ENCODE results near the gene BSDC1. TPM values are rescaled to one million over a fixed set of nuclear protein-coding genes. Genes with fewer than 3 reads are reported as not detected.

Gene BSDC1
- total and polyA plus RNA-seq, 2 experiments from 2014 or later, result 22.7 to 50.7 TPM

- Histone ChIP-seq H3K9me2 (ENCODE audit: insufficient read depth) (no peaks in the 10 kb centered on the region), H3K4me1 (ENCODE audit: insufficient read depth) (peaks cover 4% of the 10 kb centered on the region; the same call in 1 of the 2 replicates), H3K79me2 (replicated peaks; ENCODE audit: insufficient read depth) (peaks cover 10% of the 10 kb centered on the region), H2AFZ (no peak overlapping the region), H4K20me1 (replicated peaks; ENCODE audit: insufficient read depth) (no peaks in the 10 kb centered on the region), H3K4me3 (no peak overlapping the region), H3F3A (replicated peaks; ENCODE audit: low read depth) (peaks cover 9% of the 10 kb centered on the region; the same call in 1 of the 2 replicates), H3K27ac (ENCODE audit: low read depth) (no peak overlapping the region), H3K27me3 (ENCODE audit: insufficient read depth) (no peaks in the 10 kb centered on the region), H3K4me2 (no peak overlapping the region), H3K36me3 (ENCODE audit: insufficient read depth) (no peaks in the 10 kb centered on the region)
- H3K27me3 Mint-ChIP-seq (ENCODE audit: insufficient read depth, low read depth, poor library complexity), result peaks cover 11% of the 10 kb centered on the region
- DNase-seq (ENCODE audit: low spot score) (no peak), ATAC-seq (no peak)
- peaks cover 11% of the 10 kb centered on the region; the same call in 2 of the 3 replicates for H3K9me3 Mint-ChIP-seq
- TF ChIP-seq CREB1 (CRISPR knock-in tag; IDR thresholded peaks at IDR 0.05; ENCODE audit: low read depth) (no peak), STAT1 (IDR thresholded peaks at IDR 0.05; ENCODE audit: unreplicated experiment) (no peak), EZH2 (IDR thresholded peaks at IDR 0.05; ENCODE audit: low read depth, unreplicated experiment) (no peak), REST (IDR thresholded peaks at IDR 0.05; ENCODE audit: unreplicated experiment) (no peak), ZNF114 (CRISPR knock-in tag; IDR thresholded peaks at IDR 0.05) (no peak), ZNF462 (CRISPR knock-in tag; IDR thresholded peaks at IDR 0.05) (no peak), JUNB (IDR thresholded peaks at IDR 0.05; ENCODE audit: unreplicated experiment) (no peak), CTCF (conservative IDR thresholded peaks at IDR 0.05; ENCODE audit: low read depth in 2 of 2) (no peak), EZH2phosphoT487 (IDR thresholded peaks at IDR 0.05; ENCODE audit: unreplicated experiment) (no peak), ETS1 (IDR thresholded peaks at IDR 0.05) (no peak), NANOG (IDR thresholded peaks at IDR 0.05; ENCODE audit: borderline replicate concordance) (no peak), ZNF331 (CRISPR knock-in tag; IDR thresholded peaks at IDR 0.05; ENCODE audit: low read depth) (no peak), POLR2AphosphoS5 (IDR thresholded peaks at IDR 0.05; ENCODE audit: low read depth) (no peak)
- H3K27ac Mint-ChIP-seq, result no peak overlapping the region
- H3K4me1 Mint-ChIP-seq, result peaks cover 8% of the 10 kb centered on the region; the same call in 2 of the 3 replicates
- H3K36me3 Mint-ChIP-seq (ENCODE audit: low read depth), result peaks cover 17% of the 10 kb centered on the region
- no peak overlapping the region for H3K4me3 Mint-ChIP-seq
These were observed 5.6 kb upstream of the BSDC1 start for GRCh38 chr1:32399843-32400242.

Measured in GM23338 (cell line).